AG04449 (cell line): ENCODE data around the gene EREG.

Experiments
- CTCF ChIA-PET: fragments of 350-600 bp; formaldehyde crosslinking; extraction: SDS; loops from one replicate; lab custom pipeline; 2021; ENCODE audit warnings: antibody characterized with exemption; lab: Yijun Ruan, JAX
- POLR2A ChIA-PET: fragments of 400-600, 350-600 bp; formaldehyde crosslinking; extraction: SDS; loops from one replicate; lab custom pipeline; 2020; ENCODE audit warnings: antibody characterized with exemption, inconsistent platforms; lab: Yijun Ruan, JAX
- DNase-seq: peaks from one replicate; pipeline ENCODE4 v3.0.0-alpha.2; 2010; ENCODE audit warnings: low read depth, low spot score
- H3K4me3 ChIP-seq: 2 replicates; pipeline ENCODE4 v1.5.1; 2011; ENCODE audit warnings: low read depth, mild to moderate bottlenecking, control low read depth, low read length
- TF ChIP-seq, protein P1 (sequence below): IDR thresholded peaks from one replicate; pipeline ENCODE4 v1.5.1; 2011; ENCODE audit warnings: mild to moderate bottlenecking, moderate library complexity, low read length, control low read depth, inconsistent platforms; ENCODE audit not compliant: insufficient read depth; ENCODE audit errors: missing control alignments

Gene EREG

GRCh38 chr4:74379912-74380311 lies 15.0 kb downstream of the EREG start:
- DNase-seq = no peak
- ChIA-PET POLR2A (no interaction called here), CTCF (interaction anchor here (1.8 to 7.3 kb wide), 4 partner anchors 10 to 296 kb away, joined by 5 to 160 read pairs (median 78); no protein-coding TSS in a partner anchor)
- no peak overlapping the region for H3K4me3 ChIP-seq
- TF ChIP-seq, protein P1, sequence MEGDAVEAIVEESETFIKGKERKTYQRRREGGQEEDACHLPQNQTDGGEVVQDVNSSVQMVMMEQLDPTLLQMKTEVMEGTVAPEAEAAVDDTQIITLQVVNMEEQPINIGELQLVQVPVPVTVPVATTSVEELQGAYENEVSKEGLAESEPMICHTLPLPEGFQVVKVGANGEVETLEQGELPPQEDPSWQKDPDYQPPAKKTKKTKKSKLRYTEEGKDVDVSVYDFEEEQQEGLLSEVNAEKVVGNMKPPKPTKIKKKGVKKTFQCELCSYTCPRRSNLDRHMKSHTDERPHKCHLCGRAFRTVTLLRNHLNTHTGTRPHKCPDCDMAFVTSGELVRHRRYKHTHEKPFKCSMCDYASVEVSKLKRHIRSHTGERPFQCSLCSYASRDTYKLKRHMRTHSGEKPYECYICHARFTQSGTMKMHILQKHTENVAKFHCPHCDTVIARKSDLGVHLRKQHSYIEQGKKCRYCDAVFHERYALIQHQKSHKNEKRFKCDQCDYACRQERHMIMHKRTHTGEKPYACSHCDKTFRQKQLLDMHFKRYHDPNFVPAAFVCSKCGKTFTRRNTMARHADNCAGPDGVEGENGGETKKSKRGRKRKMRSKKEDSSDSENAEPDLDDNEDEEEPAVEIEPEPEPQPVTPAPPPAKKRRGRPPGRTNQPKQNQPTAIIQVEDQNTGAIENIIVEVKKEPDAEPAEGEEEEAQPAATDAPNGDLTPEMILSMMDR = no peak

- CTCF ChIA-PET = interaction anchor here (1.0 to 2.5 kb wide), 6 partner anchors 9 to 290 kb away, joined by 3 to 13 read pairs (median 4); no protein-coding TSS in a partner anchor
- POLR2A ChIA-PET = no interaction called here
- no peak for DNase-seq
- TF ChIP-seq, protein P1 = no peak
- H3K4me3 ChIP-seq = no peak overlapping the region
These were observed 20.4 kb downstream of the EREG start for GRCh38 chr4:74385386-74385785.

GRCh38 chr4:74386159-74386558 lies 21.2 kb downstream of the EREG start:
- no peak overlapping the region for H3K4me3 ChIP-seq
- CTCF ChIA-PET = interaction anchor here (1.8 to 2.5 kb wide), 2 partner anchors 9 to 145 kb away, joined by 6 to 13 read pairs; no protein-coding TSS in a partner anchor
- TF ChIP-seq, protein P1 = no peak
- no peak for DNase-seq
- POLR2A ChIA-PET = interaction anchor here (0.7 kb wide), 1 partner anchor 59 kb away, joined by 4 read pairs; no protein-coding TSS in a partner anchor

DNA sequence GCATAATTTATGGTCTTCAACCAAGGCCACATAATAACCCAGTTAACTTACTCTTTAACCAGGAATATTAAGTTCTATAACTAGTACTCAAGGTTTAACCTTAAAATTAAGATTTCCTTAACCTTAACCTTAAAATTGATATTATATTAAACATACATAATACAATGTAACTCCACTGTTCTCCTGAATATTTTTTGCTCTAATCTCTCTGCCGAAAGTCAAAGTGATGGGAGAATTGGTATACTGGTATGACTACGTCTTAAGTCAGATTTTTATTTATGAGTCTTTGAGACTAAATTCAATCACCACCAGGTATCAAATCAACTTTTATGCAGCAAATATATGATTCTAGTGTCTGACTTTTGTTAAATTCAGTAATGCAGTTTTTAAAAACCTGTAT lies 22.8 kb downstream of the EREG start:
- ChIA-PET CTCF (interaction anchor here (1.3 kb wide), 1 partner anchor 12 kb away, joined by 3 read pairs; no protein-coding TSS in a partner anchor), POLR2A (no interaction called here)
- no peak for DNase-seq
- TF ChIP-seq, protein P1 = no peak
- H3K4me3 ChIP-seq = no peak overlapping the region

GRCh38 chr4:74389494-74389893 lies 24.5 kb downstream of the EREG start:
- TF ChIP-seq, protein P1 = no peak
- H3K4me3 ChIP-seq = no peak overlapping the region
- POLR2A ChIA-PET = no interaction called here
- no peak for DNase-seq
- CTCF ChIA-PET = interaction anchor here (1.1 to 1.3 kb wide), 2 partner anchors 11 to 12 kb away, joined by 3 to 6 read pairs; no protein-coding TSS in a partner anchor

- ChIA-PET POLR2A (no interaction called here), CTCF (interaction anchor here (1.1 to 1.5 kb wide), 3 partner anchors 12 to 14 kb away, joined by 4 to 6 read pairs (median 4); no protein-coding TSS in a partner anchor)
- DNase-seq = no peak
- TF ChIP-seq, protein P1 = no peak
- H3K4me3 ChIP-seq = no peak overlapping the region
These were observed 25.7 kb downstream of the EREG start for GRCh38 chr4:74390677-74391076.
